HepG2 (cell line): ENCODE data around the gene MRPL38. TPM values are rescaled to one million over a fixed set of nuclear protein-coding genes. Genes with fewer than 3 reads are reported as not detected.

Experiments
- ATAC-seq: fragments of 200-7000 bp; cut with Tn5 transposase; 3 replicates; pipeline ENCODE4 v1.9.1; 2020; ENCODE audit warnings: mild to moderate bottlenecking, moderate library complexity
- BruUV-seq: library from RNA; stranded (reverse); fragments of 400-500 nt; replicated peaks from 2 replicates; lab custom pipeline; 2021; lab: Mats Ljungman, UMichigan
- CTCF ChIA-PET: fragments of 300-600 bp; formaldehyde crosslinking; extraction: SDS; loops from one replicate; lab custom pipeline; 2021; ENCODE audit warnings: low total read pairs, inconsistent platforms, low intra/inter-chr PET ratio; lab: Yijun Ruan, JAX
- POLR2A ChIA-PET: fragments of 350-600 bp; sonication (Branson Sonifier 250); formaldehyde crosslinking; loops from one replicate; lab custom pipeline; 2020; ENCODE audit warnings: antibody characterized with exemption, inconsistent platforms; lab: Yijun Ruan, JAX
- DNase-seq: peaks from one replicate; pipeline ENCODE4 v3.0.0-alpha.2; 2015; ENCODE audit warnings: low spot score
- FAIRE-seq: peaks from 3 replicates; lab custom pipeline; 2011; peaks lifted over from hg19 to GRCh38; lab: Jason Lieb, UNC
- H2AFZ ChIP-seq: one replicate; pipeline ENCODE4 v1.6.1; 2011; ENCODE audit warnings: low read length, inconsistent platforms
- H3K27ac ChIP-seq: fragments of 300-600 bp; 3 replicates; pipeline ENCODE4 v1.8.0; 2011; ENCODE audit warnings: mixed run types, mild to moderate bottlenecking, mixed read lengths, low read length, inconsistent platforms; ENCODE audit not compliant: insufficient read depth; ENCODE audit errors: extremely low read length
- H3K27me3 ChIP-seq, 2 experiments: fragments of 200-600 bp in 1 of 2; 2 replicates in 1 of 2; 3 replicates in 1 of 2; pipeline versions ENCODE4 v1.6.0 to v1.8.0; 2011; ENCODE audit warnings: low read length in 2 of 2, mild to moderate bottlenecking in 2 of 2, moderate library complexity in 2 of 2, inconsistent platforms in 1 of 2; ENCODE audit not compliant: insufficient read depth in 2 of 2, control insufficient read depth in 1 of 2
- H3K36me3 ChIP-seq, 2 experiments: fragments of 200-600 bp in 1 of 2; replicated peaks in 1 of 2; 2 replicates in 1 of 2; 3 replicates in 1 of 2; pipeline versions ENCODE4 v1.5.1 to v1.8.0; 2011; ENCODE audit warnings: low read length in 2 of 2, inconsistent platforms in 1 of 2; ENCODE audit not compliant: insufficient read depth in 2 of 2, control insufficient read depth in 1 of 2
- H3K4me1 ChIP-seq: 2 replicates; pipeline ENCODE4 v1.5.1; 2012; ENCODE audit warnings: low read length, inconsistent platforms; ENCODE audit not compliant: insufficient read depth
- H3K4me2 ChIP-seq: 2 replicates; pipeline ENCODE4 v1.6.0; 2011; ENCODE audit warnings: low read depth, low read length, inconsistent platforms
- H3K4me3 ChIP-seq, 3 experiments: fragments of 200-600 bp in 1 of 3; sonication (generic), shearing (Covaris generic) in 1 of 3; replicated peaks in 1 of 3; 2 replicates each; pipeline ENCODE4 v1.5.1; 2011 to 2016; ENCODE audit warnings: low read length in 3 of 3, inconsistent platforms in 2 of 3, low read depth in 2 of 3, mild to moderate bottlenecking in 2 of 3, control low read depth in 1 of 3, mixed read lengths in 1 of 3; ENCODE audit not compliant: insufficient read depth in 1 of 3
- H3K79me2 ChIP-seq: one replicate; pipeline ENCODE4 v1.6.1; 2011; ENCODE audit warnings: low read length, inconsistent platforms; ENCODE audit not compliant: insufficient read depth
- H3K9ac ChIP-seq: 2 replicates; pipeline ENCODE4 v1.6.0; 2011; ENCODE audit warnings: mild to moderate bottlenecking, low read depth, low read length, inconsistent platforms; ENCODE audit not compliant: insufficient read depth
- H3K9me3 ChIP-seq: 2 replicates; pipeline ENCODE4 v1.5.1; 2012; ENCODE audit warnings: mild to moderate bottlenecking, low read length
- H4K20me1 ChIP-seq: 2 replicates; pipeline ENCODE4 v1.6.0; 2011; ENCODE audit warnings: inconsistent platforms, mild to moderate bottlenecking, low read length, moderate library complexity; ENCODE audit not compliant: insufficient read depth
- AGO2 ChIP-seq: fragments of 200-400 bp; formaldehyde crosslinking; optimal IDR thresholded peaks from 2 replicates; pipeline ENCODE3; 2017; ENCODE audit warnings: mild to moderate bottlenecking, low read depth, low read length, moderate library complexity
- DMAP1 ChIP-seq: IDR thresholded peaks from 2 replicates; pipeline ENCODE4 v1.6.1; 2016
- HNRNPLL ChIP-seq: fragments of 200-400 bp; formaldehyde crosslinking; IDR thresholded peaks from 2 replicates; pipeline ENCODE4 v1.6.1; 2017; ENCODE audit warnings: mild to moderate bottlenecking, low read depth, low read length; ENCODE audit not compliant: poor library complexity, severe bottlenecking
- POLR2A ChIP-seq, 2 experiments: IDR thresholded peaks; 2 replicates each; pipeline ENCODE4 v1.6.1; 2011; ENCODE audit warnings: low read depth in 2 of 2, low read length in 2 of 2, mild to moderate bottlenecking in 1 of 2, moderate library complexity in 1 of 2; ENCODE audit not compliant: insufficient read depth in 1 of 2
- ZNF441 ChIP-seq: sonication (generic); formaldehyde crosslinking; IDR thresholded peaks from 2 replicates; pipeline ENCODE4 v1.7.0; 2021; ENCODE audit warnings: missing genetic modification reagents, borderline replicate concordance
- WGBS: methylation state at CpG from one replicate; pipeline ENCODE4 v1.1.6; 2017; ENCODE audit warnings: low lambda C conversion rate; 5-methylcytosine and 5-hydroxymethylcytosine counted together
- in situ Hi-C: cut with HindIII; loops from 2 replicates; pipeline ENCODE4 v1.10.0; 2017; ENCODE audit warnings: low pct_unique_long_range_greater_than_20kb; ENCODE audit not compliant: extremely low pct_ligation_motif_present
- intact Hi-C: fragments of 100-400 bp; cut with micrococcal nuclease; formaldehyde crosslinking; loops from one replicate; pipeline ENCODE4 v1.10.0; 2022; ENCODE audit not compliant: unreplicated experiment
- polyA plus RNA-seq, 8 experiments: library from polyadenylated mRNA; depleted of rRNA in 3 of 8; stranded (reverse) in 7 of 8; unstranded in 1 of 8; fragments of >200 nt; fragmentation: Illumina TruSeq in 4 of 8; extraction: Trizol in 4 of 8; gene quantifications; 2 replicates each; pipeline versions ENCODE4 v1.2.1 to v1.2.3, GENCODE V29; 2011 to 2016; ENCODE audit warnings: low read depth in 4 of 8, missing spikeins in 1 of 8, mixed read lengths in 1 of 8; ENCODE audit not compliant: insufficient read depth in 1 of 8
- total RNA-seq, 5 experiments: library from RNA; depleted of rRNA; stranded (reverse); fragments of >200 nt; fragmentation: Illumina TruSeq; extraction: Trizol; gene quantifications; 2 replicates each; pipeline ENCODE4 v1.2.3, GENCODE V29; 2016; ENCODE audit warnings: low read depth in 1 of 5
- TF ChIP-seq, protein P1 (sequence below): sonication (generic); formaldehyde crosslinking; IDR thresholded peaks from 2 replicates; pipeline ENCODE4 v1.4.0; 2020; ENCODE audit warnings: mild to moderate bottlenecking, missing genetic modification reagents
- TF ChIP-seq, protein P2 (sequence below): sonication (generic); formaldehyde crosslinking; conservative IDR thresholded peaks from 2 replicates; pipeline ENCODE4 v1.4.0; 2020; ENCODE audit warnings: mild to moderate bottlenecking, missing genetic modification reagents, moderate library complexity

The MRPL38 gene
- total and polyA plus RNA-seq, 2 of the 13 experiments (the other 11 are each of a cell fraction or from before 2014, with no cell fraction given), result 83.7 to 125 TPM

GRCh38 chr17:75900691-75901533 is 3.8 kb downstream of the MRPL38 start:
- intact Hi-C loops, result no loop called here
- H3K4me1 ChIP-seq, result peaks cover 31% of the 10 kb centered on the region
- TSS peak; percentile 32 for BruUV-seq
- ChIA-PET POLR2A (interaction anchor here (1.3 to 7.7 kb wide), 2 partner anchors 9 to 23 kb away, joined by 4 to 66 read pairs; partner anchors contain the start of gene TRIM47), CTCF (no interaction called here)
- TF ChIP-seq AGO2 (peak; percentile 68), POLR2A (IDR thresholded peaks at IDR 0.05; ENCODE audit: insufficient read depth in 1 of 2, low read depth in 2 of 2, low read length in 2 of 2) (0 out of 4 replicates have a peak, but pooled peaks of 1 of the 2 experiments have one; percentile 10), HNRNPLL (no peak)
- TF ChIP-seq, protein P1, sequence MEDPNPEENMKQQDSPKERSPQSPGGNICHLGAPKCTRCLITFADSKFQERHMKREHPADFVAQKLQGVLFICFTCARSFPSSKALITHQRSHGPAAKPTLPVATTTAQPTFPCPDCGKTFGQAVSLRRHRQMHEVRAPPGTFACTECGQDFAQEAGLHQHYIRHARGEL (CRISPR knock-in tag), result 0 out of 2 replicates have a peak, but pooled peaks have one; percentile 38
- in situ Hi-C loops, result no loop called here
- no peak for DNase-seq
- no peaks in the 10 kb centered on the region; a peak in 1 of 5 replicates for H3K27me3 ChIP-seq
- H3K4me2 ChIP-seq, result no peak overlapping the region
- H3K27ac ChIP-seq, result no peak overlapping the region
- no peak overlapping the region for H2AFZ ChIP-seq
- peaks cover 19% of the 10 kb centered on the region for H3K79me2 ChIP-seq
- ATAC-seq, result no peak
- H3K9me3 ChIP-seq, result no peaks in the 10 kb centered on the region
- H3K4me3 ChIP-seq, result no peak overlapping the region
- H3K36me3 ChIP-seq, result peaks cover 28 to 53% of the 10 kb centered on the region in 2 experiments
- FAIRE-seq, result no peak
- whole genome bisulfite sequencing, result 97% methylated on average over 11 of the region's 13 CpGs
- no peak overlapping the region for H3K9ac ChIP-seq
- no peaks in the 10 kb centered on the region for H4K20me1 ChIP-seq

GRCh38 chr17:75899767-75900468 is 4.8 kb downstream of the MRPL38 start:
- H3K4me2 ChIP-seq, result no peak overlapping the region
- no peaks in the 10 kb centered on the region for H4K20me1 ChIP-seq
- DNase-seq, result no peak
- in situ Hi-C loops (no loop called here), intact Hi-C loops (no loop called here)
- H3K36me3 ChIP-seq, result peaks cover 28 to 53% of the 10 kb centered on the region in 2 experiments
- over 99% methylated on average over 20 of the region's 23 CpGs for WGBS
- POLR2A ChIA-PET, result interaction anchor here (1.3 to 7.7 kb wide), 3 partner anchors 8 to 44 kb away, joined by 4 to 66 read pairs (median 25); partner anchors contain the start of genes TRIM47 and WBP2
- ATAC-seq, result no peak
- peaks cover 32% of the 10 kb centered on the region for H3K4me1 ChIP-seq
- H3K27ac ChIP-seq, result no peak overlapping the region
- no peak for FAIRE-seq
- CTCF ChIA-PET, result no interaction called here
- H3K27me3 ChIP-seq, result no peaks in the 10 kb centered on the region; a peak in 1 of 5 replicates
- no peak overlapping the region for H2AFZ ChIP-seq
- peaks cover 27% of the 10 kb centered on the region for H3K79me2 ChIP-seq
- no peak overlapping the region for H3K4me3 ChIP-seq
- no TSS peak for BruUV-seq
- H3K9me3 ChIP-seq, result no peaks in the 10 kb centered on the region
- H3K9ac ChIP-seq, result no peak overlapping the region
- TF ChIP-seq, protein P2, sequence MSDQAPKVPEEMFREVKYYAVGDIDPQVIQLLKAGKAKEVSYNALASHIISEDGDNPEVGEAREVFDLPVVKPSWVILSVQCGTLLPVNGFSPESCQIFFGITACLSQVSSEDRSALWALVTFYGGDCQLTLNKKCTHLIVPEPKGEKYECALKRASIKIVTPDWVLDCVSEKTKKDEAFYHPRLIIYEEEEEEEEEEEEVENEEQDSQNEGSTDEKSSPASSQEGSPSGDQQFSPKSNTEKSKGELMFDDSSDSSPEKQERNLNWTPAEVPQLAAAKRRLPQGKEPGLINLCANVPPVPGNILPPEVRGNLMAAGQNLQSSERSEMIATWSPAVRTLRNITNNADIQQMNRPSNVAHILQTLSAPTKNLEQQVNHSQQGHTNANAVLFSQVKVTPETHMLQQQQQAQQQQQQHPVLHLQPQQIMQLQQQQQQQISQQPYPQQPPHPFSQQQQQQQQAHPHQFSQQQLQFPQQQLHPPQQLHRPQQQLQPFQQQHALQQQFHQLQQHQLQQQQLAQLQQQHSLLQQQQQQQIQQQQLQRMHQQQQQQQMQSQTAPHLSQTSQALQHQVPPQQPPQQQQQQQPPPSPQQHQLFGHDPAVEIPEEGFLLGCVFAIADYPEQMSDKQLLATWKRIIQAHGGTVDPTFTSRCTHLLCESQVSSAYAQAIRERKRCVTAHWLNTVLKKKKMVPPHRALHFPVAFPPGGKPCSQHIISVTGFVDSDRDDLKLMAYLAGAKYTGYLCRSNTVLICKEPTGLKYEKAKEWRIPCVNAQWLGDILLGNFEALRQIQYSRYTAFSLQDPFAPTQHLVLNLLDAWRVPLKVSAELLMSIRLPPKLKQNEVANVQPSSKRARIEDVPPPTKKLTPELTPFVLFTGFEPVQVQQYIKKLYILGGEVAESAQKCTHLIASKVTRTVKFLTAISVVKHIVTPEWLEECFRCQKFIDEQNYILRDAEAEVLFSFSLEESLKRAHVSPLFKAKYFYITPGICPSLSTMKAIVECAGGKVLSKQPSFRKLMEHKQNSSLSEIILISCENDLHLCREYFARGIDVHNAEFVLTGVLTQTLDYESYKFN, result no peak
- TF ChIP-seq ZNF441 (CRISPR knock-in tag), result no peak
- no peak for TF ChIP-seq DMAP1 (CRISPR knock-in tag)
